ENCODE data around the gene HTT. TPM values are rescaled to one million over a fixed set of nuclear protein-coding genes. Genes with fewer than 3 reads are reported as not detected.

Gene HTT
- total RNA-seq, 4 donors from 2014 or later, result 50.1 to 192 (median 81.0) TPM

- 61% methylated on average over 20 of the region's 28 CpGs for WGBS
- no peaks in the 10 kb centered on the region for H3K36me3 ChIP-seq
- H3K4me3 ChIP-seq, result no peak overlapping the region
- DNase-seq (ENCODE audit: low spot score in 2 of 2), result peak in 1 of 2 donors; percentile 55
- H3K9me3 ChIP-seq, result no peaks in the 10 kb centered on the region
- H3K27me3 ChIP-seq, result peaks cover 2% of the 10 kb centered on the region
- H3K4me1 ChIP-seq, result no peaks in the 10 kb centered on the region
- TF ChIP-seq POLR2AphosphoS5 (IDR thresholded peaks at IDR 0.05) (no peak), POLR2A (IDR thresholded peaks at IDR 0.05) (no peak), EP300 (IDR thresholded peaks at IDR 0.05) (no peak)
- TF ChIP-seq, protein P1, sequence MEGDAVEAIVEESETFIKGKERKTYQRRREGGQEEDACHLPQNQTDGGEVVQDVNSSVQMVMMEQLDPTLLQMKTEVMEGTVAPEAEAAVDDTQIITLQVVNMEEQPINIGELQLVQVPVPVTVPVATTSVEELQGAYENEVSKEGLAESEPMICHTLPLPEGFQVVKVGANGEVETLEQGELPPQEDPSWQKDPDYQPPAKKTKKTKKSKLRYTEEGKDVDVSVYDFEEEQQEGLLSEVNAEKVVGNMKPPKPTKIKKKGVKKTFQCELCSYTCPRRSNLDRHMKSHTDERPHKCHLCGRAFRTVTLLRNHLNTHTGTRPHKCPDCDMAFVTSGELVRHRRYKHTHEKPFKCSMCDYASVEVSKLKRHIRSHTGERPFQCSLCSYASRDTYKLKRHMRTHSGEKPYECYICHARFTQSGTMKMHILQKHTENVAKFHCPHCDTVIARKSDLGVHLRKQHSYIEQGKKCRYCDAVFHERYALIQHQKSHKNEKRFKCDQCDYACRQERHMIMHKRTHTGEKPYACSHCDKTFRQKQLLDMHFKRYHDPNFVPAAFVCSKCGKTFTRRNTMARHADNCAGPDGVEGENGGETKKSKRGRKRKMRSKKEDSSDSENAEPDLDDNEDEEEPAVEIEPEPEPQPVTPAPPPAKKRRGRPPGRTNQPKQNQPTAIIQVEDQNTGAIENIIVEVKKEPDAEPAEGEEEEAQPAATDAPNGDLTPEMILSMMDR (IDR thresholded peaks at IDR 0.05), result no peak
- no peak overlapping the region for H3K27ac ChIP-seq
Observed at GRCh38 chr4:3263053-3263875, 188.8 kb downstream of the HTT start.

DNA sequence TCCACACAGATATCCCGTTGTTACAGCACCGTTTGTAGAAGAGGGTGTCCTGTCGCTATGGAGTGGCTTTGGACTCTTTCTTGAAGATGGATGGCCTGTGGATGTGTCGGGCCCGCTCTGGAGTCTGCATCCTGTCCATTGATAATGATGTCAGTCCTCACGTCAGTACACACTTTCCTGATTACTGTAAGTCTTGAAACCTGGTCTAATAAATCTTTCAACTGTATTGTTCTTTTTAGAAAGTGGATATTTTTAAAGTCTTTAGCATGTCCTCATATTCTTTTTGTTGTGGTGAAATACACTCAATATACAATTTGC, 189.4 kb downstream of the HTT start:
- WGBS, result 67% methylated on average over 6 of the region's 6 CpGs

DNA sequence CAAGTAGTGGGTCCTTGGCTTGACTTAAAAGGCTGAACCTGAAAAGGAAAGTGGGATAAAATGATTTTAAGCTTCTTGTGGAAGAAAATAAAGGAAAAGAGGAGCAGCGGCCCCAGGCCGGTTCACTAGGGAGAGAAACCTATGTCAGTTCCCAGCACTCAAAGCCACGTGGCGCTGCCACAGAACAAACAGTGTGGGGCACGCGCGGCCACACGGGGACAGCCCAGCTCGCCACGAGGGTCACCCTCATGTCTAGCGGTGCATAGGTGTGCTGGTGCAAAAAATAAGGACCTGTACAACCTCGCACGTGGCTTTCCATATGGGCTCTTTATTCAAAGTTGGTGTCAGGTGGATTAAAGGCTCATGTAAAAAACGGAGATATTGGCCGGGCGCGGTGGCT, 191.6 kb downstream of the HTT start:
- DNase-seq (ENCODE audit: low spot score in 2 of 2), result peak in 1 of 2 donors; percentile 52
- Histone ChIP-seq H3K4me3 (no peak overlapping the region), H3K27me3 (peaks cover 2% of the 10 kb centered on the region), H3K36me3 (no peaks in the 10 kb centered on the region), H3K27ac (no peak overlapping the region), H3K4me1 (no peaks in the 10 kb centered on the region), H3K9me3 (no peaks in the 10 kb centered on the region)
- no peak for TF ChIP-seq POLR2AphosphoS5 (IDR thresholded peaks at IDR 0.05)
- TF ChIP-seq POLR2A (IDR thresholded peaks at IDR 0.05), result no peak
- TF ChIP-seq EP300 (IDR thresholded peaks at IDR 0.05), result no peak
- TF ChIP-seq, protein P1 (IDR thresholded peaks at IDR 0.05), result no peak
- 93% methylated on average over 17 of the region's 17 CpGs for WGBS

More for the DNA sequence above, 189.4 kb downstream of the HTT start:
- H3K27me3 ChIP-seq, result peaks cover 2% of the 10 kb centered on the region
- H3K4me1 ChIP-seq, result no peaks in the 10 kb centered on the region
- H3K4me3 ChIP-seq, result no peak overlapping the region
- peak in 1 of 2 donors; percentile 24 for DNase-seq (ENCODE audit: low spot score in 2 of 2)
- no peaks in the 10 kb centered on the region for H3K9me3 ChIP-seq
- H3K27ac ChIP-seq, result no peak overlapping the region
- TF ChIP-seq, protein P1 (IDR thresholded peaks at IDR 0.05), result no peak
- no peaks in the 10 kb centered on the region for H3K36me3 ChIP-seq

DNA sequence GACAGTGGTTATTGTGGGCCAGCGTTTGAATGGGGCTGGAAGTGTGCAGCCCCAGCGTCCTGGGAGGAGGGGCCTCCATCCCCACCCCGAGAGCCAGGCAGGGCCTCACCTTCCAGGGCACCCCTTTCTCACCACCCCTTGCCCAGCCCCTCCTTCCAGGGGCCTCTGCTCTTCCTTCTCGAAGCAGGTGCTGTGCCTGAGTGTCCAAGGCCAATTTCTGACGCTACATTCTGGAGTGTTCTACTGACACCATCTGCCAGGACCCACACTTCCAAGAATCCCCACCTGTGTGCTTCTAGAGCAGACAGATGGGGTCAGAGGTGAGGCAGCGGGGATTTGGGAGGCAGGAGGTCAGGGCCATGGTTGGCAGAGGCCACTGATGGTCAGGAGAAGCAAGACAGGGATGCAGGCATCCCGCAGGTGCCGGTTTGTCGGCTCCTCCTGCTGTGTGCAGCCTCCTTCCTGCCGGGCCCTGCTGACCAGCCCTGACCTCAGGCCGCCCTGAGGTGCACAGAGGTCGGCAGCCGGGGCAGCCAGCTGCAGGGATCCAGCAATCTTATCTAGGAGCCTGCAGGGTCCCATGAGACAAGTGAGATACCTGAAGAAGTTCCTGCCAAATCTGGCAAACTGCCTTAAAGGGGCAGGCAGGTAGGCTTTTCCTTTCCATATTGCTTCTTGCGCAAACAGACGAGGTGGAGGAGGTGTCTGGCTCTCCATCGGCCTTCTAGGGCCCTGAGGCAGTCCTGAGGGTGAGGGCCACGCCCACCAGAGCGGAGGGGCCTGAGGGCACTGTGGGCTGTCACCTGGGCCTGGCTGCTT, 193.3 kb downstream of the HTT start:
- no peak overlapping the region for H3K4me3 ChIP-seq
- H3K4me1 ChIP-seq, result no peaks in the 10 kb centered on the region
- H3K9me3 ChIP-seq, result no peaks in the 10 kb centered on the region
- peaks cover 2% of the 10 kb centered on the region for H3K27me3 ChIP-seq
- WGBS, result 56% methylated on average over 13 of the region's 18 CpGs
- no peaks in the 10 kb centered on the region for H3K36me3 ChIP-seq
- TF ChIP-seq POLR2AphosphoS5 (IDR thresholded peaks at IDR 0.05) (no peak), EP300 (IDR thresholded peaks at IDR 0.05) (no peak), POLR2A (IDR thresholded peaks at IDR 0.05) (no peak)
- TF ChIP-seq, protein P1 (IDR thresholded peaks at IDR 0.05), result no peak
- H3K27ac ChIP-seq, result no peak overlapping the region
- peak in 1 of 2 donors; percentile 66 for DNase-seq (ENCODE audit: low spot score in 2 of 2)

All from suprapubic skin (tissue), 4 donors.